HL-60 (cell line): ENCODE measurements around the gene LAMTOR2.

Experiments used
- DNase-seq, 2 experiments: peaks; one replicate each; pipeline ENCODE4 v3.0.0-alpha.2; 2010 to 2020; ENCODE audit warnings: low read depth in 1 of 2, low spot score in 1 of 2
- H3K27ac ChIP-seq: fragments of 250-450 bp; sonication (Bioruptor Pico); replicated peaks from 2 replicates; pipeline ENCODE4 v1.5.1; 2020; ENCODE audit warnings: mild to moderate bottlenecking, moderate library complexity
- H3K27me3 ChIP-seq: fragments of 250-450 bp; sonication (Bioruptor Pico); 2 replicates; pipeline ENCODE4 v1.5.1; 2021; ENCODE audit warnings: mild to moderate bottlenecking, moderate library complexity; ENCODE audit not compliant: insufficient read depth, poor library complexity, severe bottlenecking
- H3K4me3 ChIP-seq: replicated peaks from 2 replicates; pipeline ENCODE4 v1.5.1; 2011; ENCODE audit warnings: mild to moderate bottlenecking, control low read depth, low read length; ENCODE audit not compliant: insufficient read depth
- CTCF ChIP-seq: IDR thresholded peaks from one replicate; pipeline ENCODE4 v1.5.1; 2011; ENCODE audit warnings: low read length, control low read depth, inconsistent platforms; ENCODE audit not compliant: insufficient read depth
- GABPA ChIP-seq: IDR thresholded peaks from 2 replicates; pipeline ENCODE4 v1.6.1; 2012; ENCODE audit warnings: low read depth
- POLR2AphosphoS5 ChIP-seq: IDR thresholded peaks from 2 replicates; pipeline ENCODE4 v1.6.1; 2012; ENCODE audit warnings: low read depth
- SPI1 ChIP-seq: IDR thresholded peaks from 2 replicates; pipeline ENCODE4 v1.6.1; 2012; ENCODE audit warnings: low read depth, mild to moderate bottlenecking, borderline replicate concordance
- TF ChIP-seq, protein P1 (sequence below): IDR thresholded peaks from 2 replicates; pipeline ENCODE4 v1.6.1; 2012; ENCODE audit warnings: low read depth; ENCODE audit not compliant: insufficient replicate concordance

LAMTOR2 gene

DNA sequence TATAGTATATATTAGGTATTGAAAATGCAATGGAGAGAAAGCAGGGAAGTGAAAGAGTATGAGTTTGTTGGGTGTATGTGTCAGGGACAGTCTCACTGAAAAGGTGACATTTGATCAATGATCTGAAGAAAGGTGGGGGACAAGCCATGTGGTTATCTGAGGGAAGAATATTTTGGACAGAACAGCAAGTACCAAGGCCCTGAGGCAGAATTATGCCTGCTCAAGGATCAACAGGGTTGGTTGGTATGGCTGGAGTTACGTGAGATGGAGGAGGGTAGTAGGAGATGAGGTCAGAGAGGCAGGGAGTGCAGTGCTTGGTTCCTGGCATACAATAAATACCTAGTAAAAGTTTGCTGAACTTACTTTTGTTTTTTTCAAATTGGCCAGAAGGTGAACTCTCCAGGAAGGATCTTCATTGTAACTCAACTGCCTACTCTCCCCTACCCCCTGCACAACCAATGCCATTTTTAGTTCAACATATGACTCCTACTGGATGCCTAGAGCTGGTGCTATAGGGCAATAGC is 1.8 kb downstream of the LAMTOR2 start:
- Histone ChIP-seq H3K4me3 (peak overlapping the region; percentile 95; the same call in 1 of the 2 replicates), H3K27me3 (no peaks in the 10 kb centered on the region), H3K27ac (peak overlapping the region; percentile 90)
- no peak for TF ChIP-seq CTCF
- TF ChIP-seq POLR2AphosphoS5 = no peak
- no peak for DNase-seq

DNA sequence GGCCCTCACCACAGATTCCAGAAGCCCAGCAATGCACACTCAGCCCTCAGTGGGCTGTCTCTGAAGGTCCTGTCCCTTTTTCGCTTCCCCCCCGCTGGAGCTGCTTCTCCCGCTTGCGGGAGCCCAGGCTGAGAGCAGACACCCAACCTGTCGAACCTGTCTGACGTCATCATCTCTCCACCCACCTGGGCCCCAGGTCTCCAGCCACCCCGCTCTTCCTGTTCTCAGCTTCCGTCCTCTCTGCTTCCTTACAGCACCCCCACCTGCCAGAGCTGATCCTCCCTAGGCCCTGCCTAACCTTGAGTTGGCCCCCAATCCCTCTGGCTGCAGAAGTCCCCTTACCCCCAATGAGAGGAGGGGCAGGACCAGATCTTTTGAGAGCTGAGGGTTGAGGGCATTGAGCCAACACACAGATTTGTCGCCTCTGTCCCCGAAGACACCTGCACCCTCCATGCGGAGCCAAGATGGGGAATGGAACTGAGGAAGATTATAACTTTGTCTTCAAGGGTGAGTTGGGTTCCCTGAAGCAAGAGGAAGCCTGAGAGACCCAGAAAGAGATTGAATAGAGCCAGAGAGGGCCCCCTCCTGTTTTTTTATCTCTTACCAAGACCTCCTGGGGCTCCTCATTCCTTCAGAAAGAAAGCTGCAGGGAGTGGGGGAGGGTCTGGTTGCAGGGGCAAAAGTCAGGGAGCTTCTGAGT is 6.5 kb downstream of the LAMTOR2 start, which contains the start of gene RAB25:
Gene RAB25, plus strand, starts transcription at position 224 of the 700 bp plus-strand sequence. Its CDS starts 241 bp downstream, at position 465.
- no peak for DNase-seq
- Histone ChIP-seq H3K27ac (no peak within 1 kb of the TSS), H3K4me3 (no peak within 1 kb of the TSS), H3K27me3 (no peaks in the 10 kb centered on the region)
- TF ChIP-seq GABPA (no peak), CTCF (no peak), POLR2AphosphoS5 (no peak), SPI1 (no peak)
- TF ChIP-seq, protein P1, sequence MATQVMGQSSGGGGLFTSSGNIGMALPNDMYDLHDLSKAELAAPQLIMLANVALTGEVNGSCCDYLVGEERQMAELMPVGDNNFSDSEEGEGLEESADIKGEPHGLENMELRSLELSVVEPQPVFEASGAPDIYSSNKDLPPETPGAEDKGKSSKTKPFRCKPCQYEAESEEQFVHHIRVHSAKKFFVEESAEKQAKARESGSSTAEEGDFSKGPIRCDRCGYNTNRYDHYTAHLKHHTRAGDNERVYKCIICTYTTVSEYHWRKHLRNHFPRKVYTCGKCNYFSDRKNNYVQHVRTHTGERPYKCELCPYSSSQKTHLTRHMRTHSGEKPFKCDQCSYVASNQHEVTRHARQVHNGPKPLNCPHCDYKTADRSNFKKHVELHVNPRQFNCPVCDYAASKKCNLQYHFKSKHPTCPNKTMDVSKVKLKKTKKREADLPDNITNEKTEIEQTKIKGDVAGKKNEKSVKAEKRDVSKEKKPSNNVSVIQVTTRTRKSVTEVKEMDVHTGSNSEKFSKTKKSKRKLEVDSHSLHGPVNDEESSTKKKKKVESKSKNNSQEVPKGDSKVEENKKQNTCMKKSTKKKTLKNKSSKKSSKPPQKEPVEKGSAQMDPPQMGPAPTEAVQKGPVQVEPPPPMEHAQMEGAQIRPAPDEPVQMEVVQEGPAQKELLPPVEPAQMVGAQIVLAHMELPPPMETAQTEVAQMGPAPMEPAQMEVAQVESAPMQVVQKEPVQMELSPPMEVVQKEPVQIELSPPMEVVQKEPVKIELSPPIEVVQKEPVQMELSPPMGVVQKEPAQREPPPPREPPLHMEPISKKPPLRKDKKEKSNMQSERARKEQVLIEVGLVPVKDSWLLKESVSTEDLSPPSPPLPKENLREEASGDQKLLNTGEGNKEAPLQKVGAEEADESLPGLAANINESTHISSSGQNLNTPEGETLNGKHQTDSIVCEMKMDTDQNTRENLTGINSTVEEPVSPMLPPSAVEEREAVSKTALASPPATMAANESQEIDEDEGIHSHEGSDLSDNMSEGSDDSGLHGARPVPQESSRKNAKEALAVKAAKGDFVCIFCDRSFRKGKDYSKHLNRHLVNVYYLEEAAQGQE = no peak

DNA sequence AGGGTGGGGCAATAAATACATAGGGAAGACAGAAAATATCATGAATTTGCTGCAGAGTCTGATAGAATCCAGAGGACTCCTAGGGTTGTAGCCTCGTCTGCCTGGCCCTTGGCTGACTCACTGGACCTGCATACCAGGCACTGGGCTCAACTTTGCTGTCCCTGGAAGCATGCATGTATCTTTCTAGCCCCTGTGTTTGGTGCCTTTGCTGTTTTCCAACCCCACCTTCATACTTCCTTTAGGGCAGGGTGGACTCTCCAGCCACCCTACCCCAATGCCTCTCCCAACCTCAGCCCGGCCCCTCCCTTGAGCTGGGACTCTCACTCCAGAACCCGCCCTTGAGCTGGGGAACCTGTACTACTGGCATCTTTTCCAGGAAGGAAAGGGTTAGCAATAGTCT is 7.6 kb downstream of the LAMTOR2 start:
- TF ChIP-seq POLR2AphosphoS5 (no peak), CTCF (no peak), GABPA (no peak), SPI1 (no peak)
- TF ChIP-seq, protein P1 = no peak
- Histone ChIP-seq H3K27me3 (no peaks in the 10 kb centered on the region), H3K4me3 (no peak overlapping the region), H3K27ac (no peak overlapping the region)
- DNase-seq = no peak

- Histone ChIP-seq H3K27ac (no peak overlapping the region), H3K27me3 (no peaks in the 10 kb centered on the region), H3K4me3 (no peak overlapping the region)
- no peak for TF ChIP-seq SPI1
- TF ChIP-seq CTCF = no peak
- no peak for TF ChIP-seq GABPA
- TF ChIP-seq, protein P1 = no peak
- no peak for TF ChIP-seq POLR2AphosphoS5
- no peak for DNase-seq
These were observed 9.4 kb downstream of the LAMTOR2 start for GRCh38 chr1:156063997-156064285.
